Activated T-helper 1 cell treated with anti-CD3 and anti-CD28 coated beads, Interleukin-12 subunit alpha, Interleukin-12 subunit beta, Interleukin-2, Interleukin-4 antibody, amounts not matched to agents 30 ng/mL and 10 ng/mL and 1 ng/mL, durations not matched to agents 14 hours and 24 hours and 36 hours (primary cell): Measurements from ENCODE around the gene BRMS1. TPM values are rescaled to one million over a fixed set of nuclear protein-coding genes. Genes with fewer than 3 reads are reported as not detected.
"Not testable (repeated sequence)": the region's sequence is repeated elsewhere in the genome, so short reads cannot be mapped to it uniquely, and the experiment has no call there.

ENCODE experiments used
- DNase-seq: peaks from one replicate; pipeline ENCODE4 v3.0.0; 2021; ENCODE audit warnings: low spot score
- H3K27ac Mint-ChIP-seq: one replicate; pipeline ENCODE4 v1.8.0; 2021; ENCODE audit warnings: mild to moderate bottlenecking, mixed read lengths
- H3K27me3 Mint-ChIP-seq: one replicate; pipeline ENCODE4 v1.8.0; 2022; ENCODE audit warnings: mild to moderate bottlenecking, moderate library complexity, mixed read lengths; ENCODE audit not compliant: insufficient read depth
- H3K36me3 Mint-ChIP-seq: one replicate; pipeline ENCODE4 v1.8.0; 2021; ENCODE audit warnings: low read depth, mixed read lengths
- H3K4me1 Mint-ChIP-seq: one replicate; pipeline ENCODE4 v1.8.0; 2021; ENCODE audit warnings: low read depth, mixed read lengths
- H3K4me3 Mint-ChIP-seq: one replicate; pipeline ENCODE4 v1.8.0; 2021; ENCODE audit warnings: mild to moderate bottlenecking, moderate library complexity, mixed read lengths
- H3K9me3 Mint-ChIP-seq: one replicate; pipeline ENCODE4 v1.8.0; 2021; ENCODE audit warnings: mixed read lengths
- intact Hi-C: fragments of 100-400 bp; cut with micrococcal nuclease; formaldehyde crosslinking; loops from one replicate; pipeline ENCODE4 v1.15.1; 2024
- total RNA-seq: library from RNA; stranded (reverse); gene quantifications from 2 replicates; pipeline ENCODE4 v1.2.3, GENCODE V29; 2022

BRMS1 gene
- total RNA-seq = 63.1 and 67.1 TPM in 2 replicates

DNA sequence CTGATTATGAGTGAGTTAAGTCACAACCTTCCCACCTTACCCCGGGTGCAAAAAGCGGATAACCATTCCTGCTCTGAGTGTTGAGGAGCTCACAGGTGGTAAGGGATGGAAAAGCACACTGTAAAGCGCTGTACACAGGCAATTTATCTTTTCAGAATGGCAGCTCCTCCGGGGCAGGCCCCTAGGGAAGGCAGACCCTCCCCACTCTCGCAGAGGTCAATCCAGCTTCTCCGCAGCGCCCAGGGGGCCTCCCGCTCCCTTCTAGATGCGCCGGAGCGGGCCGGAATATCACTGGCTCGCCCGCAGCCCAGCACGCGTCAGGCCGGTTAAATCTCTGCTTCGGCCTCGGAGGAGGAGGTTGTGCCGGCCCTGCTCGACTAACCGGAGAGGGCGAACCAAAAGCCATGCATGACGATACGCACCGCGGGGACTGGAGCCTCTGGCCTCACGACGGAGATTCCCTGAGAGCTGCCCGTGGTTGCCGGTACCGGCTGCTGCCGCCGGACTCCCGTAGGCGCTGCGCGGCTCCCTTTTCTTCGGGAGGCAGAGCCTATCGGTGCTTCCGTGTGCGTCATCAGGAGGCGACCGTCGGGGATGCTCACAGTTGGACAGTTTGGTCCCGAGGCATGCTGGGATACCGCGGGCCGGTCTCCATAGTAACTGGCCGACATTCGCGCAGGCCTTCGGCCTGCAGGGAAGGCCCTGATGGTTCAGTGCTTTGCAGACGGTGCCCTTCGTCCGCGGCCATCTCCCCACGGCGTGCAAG, at the start of gene BRMS1:
TSS of gene BRMS1 (minus strand) at position 555 of the 766 bp plus-strand sequence. CDS start 2,870 bp downstream, outside the sequence.
- H3K4me3 Mint-ChIP-seq = peak within 1 kb of the TSS; percentile 97
- H3K36me3 Mint-ChIP-seq = peaks cover 14% of the 10 kb centered on the region
- H3K9me3 Mint-ChIP-seq = no peaks in the 10 kb centered on the region
- peak; percentile 94 for DNase-seq
- peaks cover 2% of the 10 kb centered on the region for H3K27me3 Mint-ChIP-seq
- intact Hi-C loops = loop anchor here (1.0 to 10.0 kb wide), 8 partner anchors 8 to 490 kb away; partner anchors contain the start of genes CFL1, RAB1B, RIN1 and SF3B2
- H3K4me1 Mint-ChIP-seq = peaks cover 46% of the 10 kb centered on the region
- H3K27ac Mint-ChIP-seq = peak within 1 kb of the TSS; percentile 95

- no peak for DNase-seq
- peaks cover 5% of the 10 kb centered on the region for H3K27me3 Mint-ChIP-seq
- H3K27ac Mint-ChIP-seq = no peak overlapping the region
- H3K9me3 Mint-ChIP-seq = no peaks in the 10 kb centered on the region
- H3K4me1 Mint-ChIP-seq = no peaks in the 10 kb centered on the region
- intact Hi-C loops = no loop called here
- no peaks in the 10 kb centered on the region for H3K36me3 Mint-ChIP-seq
- H3K4me3 Mint-ChIP-seq = no peak overlapping the region
Measured at GRCh38 chr11:66393954-66394353, 49.0 kb upstream of the BRMS1 start.

- intact Hi-C loops = no loop called here
- H3K4me3 Mint-ChIP-seq = no peak overlapping the region
- H3K27ac Mint-ChIP-seq = no peak overlapping the region
- no peaks in the 10 kb centered on the region for H3K36me3 Mint-ChIP-seq
- no peaks in the 10 kb centered on the region for H3K9me3 Mint-ChIP-seq
- DNase-seq = no peak
- peaks cover 4% of the 10 kb centered on the region for H3K4me1 Mint-ChIP-seq
- H3K27me3 Mint-ChIP-seq = peaks cover 5% of the 10 kb centered on the region
Measured at GRCh38 chr11:66391322-66391721, 46.4 kb upstream of the BRMS1 start.

DNA sequence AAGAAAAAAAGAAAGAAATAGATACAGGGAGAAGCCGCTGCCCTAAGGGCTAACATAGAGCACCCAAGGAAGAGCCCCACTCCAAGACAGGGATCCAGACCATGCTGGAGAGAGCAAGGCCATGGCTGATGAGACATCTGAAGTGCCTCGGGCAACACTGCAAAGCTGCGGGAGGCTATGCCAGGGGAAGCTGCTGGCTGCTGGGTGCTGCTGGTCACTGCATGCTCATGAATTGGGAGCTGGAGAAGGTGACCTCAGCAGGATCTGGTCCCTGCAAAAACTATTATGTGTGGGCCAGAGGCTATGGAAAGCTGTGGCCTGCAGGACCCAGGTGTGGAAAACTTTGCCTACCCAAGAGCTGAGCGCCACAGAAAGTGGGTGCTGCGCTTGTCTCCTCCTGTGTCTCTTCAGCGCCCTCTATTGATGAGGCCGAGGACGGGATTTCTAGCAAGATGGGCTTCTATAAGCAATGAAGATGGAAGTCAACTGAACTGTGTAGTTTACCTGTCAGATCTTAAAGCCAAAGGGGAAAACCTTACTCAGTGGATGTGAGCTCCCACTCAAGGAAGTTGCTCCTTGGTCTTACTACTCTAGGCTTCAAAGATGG, 44.0 kb upstream of the BRMS1 start:
- Mint-ChIP-seq H3K4me3 (no peak overlapping the region), H3K27me3 (peaks cover 4% of the 10 kb centered on the region), H3K4me1 (peaks cover 10% of the 10 kb centered on the region), H3K9me3 (no peaks in the 10 kb centered on the region), H3K36me3 (no peaks in the 10 kb centered on the region), H3K27ac (no peak overlapping the region)
- peak; percentile 65 for DNase-seq
- intact Hi-C loops = loop anchor here (1.0 to 5.0 kb wide), 3 partner anchors 42 to 288 kb away; partner anchors contain the start of genes B4GAT1, BRMS1 and RBM4B

DNA sequence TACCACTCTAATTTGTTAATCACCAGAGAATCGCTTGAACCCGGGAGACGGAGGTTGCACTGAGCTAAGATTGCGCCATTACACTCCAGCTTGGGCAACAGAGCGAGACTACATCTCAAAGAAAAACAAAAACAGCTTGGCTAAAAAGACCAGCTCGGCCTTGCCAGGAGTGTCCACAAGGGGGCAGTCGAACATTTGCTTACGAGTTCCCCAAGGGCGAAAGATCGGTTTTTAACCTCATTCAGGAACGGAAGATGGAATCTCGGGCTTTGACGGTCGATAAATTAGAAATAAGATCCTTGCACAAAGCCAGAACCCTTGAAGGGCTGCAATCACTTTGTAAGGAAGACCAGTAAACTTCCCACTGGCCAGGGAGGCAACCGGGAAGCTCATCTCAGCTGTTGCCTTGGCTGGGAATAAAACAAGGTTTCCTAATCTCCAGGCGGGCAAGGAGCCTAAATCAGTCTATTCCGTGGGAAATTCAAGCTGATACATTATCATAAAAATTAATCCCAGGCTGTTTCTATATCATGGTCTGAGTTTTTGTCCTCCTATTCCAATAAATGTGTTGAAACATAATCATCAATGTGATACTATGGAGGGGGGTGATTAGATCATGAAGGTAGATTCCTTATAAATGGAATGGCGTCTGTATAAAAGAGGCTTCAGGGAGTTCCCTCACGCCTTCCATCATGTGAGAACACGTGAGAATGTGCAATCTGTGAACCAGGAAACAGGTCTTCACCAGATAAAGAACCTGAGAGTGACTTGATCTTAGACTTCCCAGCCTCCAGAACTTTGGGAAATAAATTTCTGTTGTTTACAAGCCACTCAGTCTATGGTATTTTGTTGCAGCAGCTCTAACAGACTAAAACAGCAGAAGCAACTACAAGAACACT, 41.5 kb upstream of the BRMS1 start:
- intact Hi-C loops = loop anchor here (1.0 to 5.0 kb wide), 4 partner anchors 14 to 291 kb away; partner anchors contain the start of genes B4GAT1, BRMS1 and RBM4B

GRCh38 chr11:66384316-66384715, 39.4 kb upstream of the BRMS1 start:
- H3K27me3 Mint-ChIP-seq, intact Hi-C loops, H3K4me3 Mint-ChIP-seq, DNase-seq, H3K9me3 Mint-ChIP-seq, H3K36me3 Mint-ChIP-seq, H3K27ac Mint-ChIP-seq: not testable (repeated sequence)
- peaks cover 13% of the 10 kb centered on the region for H3K4me1 Mint-ChIP-seq

More for the DNA sequence above, 41.5 kb upstream of the BRMS1 start:
- H3K4me3 Mint-ChIP-seq = no peak overlapping the region
- peak overlapping the region; percentile 2 for H3K27ac Mint-ChIP-seq
- H3K9me3 Mint-ChIP-seq = no peaks in the 10 kb centered on the region
- H3K27me3 Mint-ChIP-seq = peaks cover 2% of the 10 kb centered on the region
- peaks cover 10% of the 10 kb centered on the region for H3K4me1 Mint-ChIP-seq
- H3K36me3 Mint-ChIP-seq = no peaks in the 10 kb centered on the region
- DNase-seq = peak; percentile 71

DNA sequence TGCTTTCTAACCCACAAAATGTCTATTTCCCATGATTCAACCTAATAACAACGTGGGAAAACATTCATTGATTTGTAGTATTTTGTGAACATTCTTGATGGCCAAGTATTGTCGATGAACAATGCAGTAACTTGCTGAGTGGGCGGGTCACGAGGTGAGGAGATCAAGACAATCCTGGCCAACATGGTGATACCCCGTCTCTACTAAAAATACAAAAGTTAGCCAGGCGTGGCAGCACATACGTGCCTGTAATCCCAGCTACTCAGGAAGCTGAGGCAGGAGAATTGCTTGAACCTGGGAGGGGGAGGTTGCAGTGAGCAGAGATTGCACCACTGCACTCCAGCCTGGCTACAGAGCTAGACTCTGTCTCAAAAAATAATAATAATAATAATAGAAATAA, 35.4 kb upstream of the BRMS1 start:
- H3K27me3 Mint-ChIP-seq, H3K27ac Mint-ChIP-seq, H3K9me3 Mint-ChIP-seq, H3K36me3 Mint-ChIP-seq, H3K4me1 Mint-ChIP-seq, intact Hi-C loops, DNase-seq, H3K4me3 Mint-ChIP-seq: not testable (repeated sequence)

DNA sequence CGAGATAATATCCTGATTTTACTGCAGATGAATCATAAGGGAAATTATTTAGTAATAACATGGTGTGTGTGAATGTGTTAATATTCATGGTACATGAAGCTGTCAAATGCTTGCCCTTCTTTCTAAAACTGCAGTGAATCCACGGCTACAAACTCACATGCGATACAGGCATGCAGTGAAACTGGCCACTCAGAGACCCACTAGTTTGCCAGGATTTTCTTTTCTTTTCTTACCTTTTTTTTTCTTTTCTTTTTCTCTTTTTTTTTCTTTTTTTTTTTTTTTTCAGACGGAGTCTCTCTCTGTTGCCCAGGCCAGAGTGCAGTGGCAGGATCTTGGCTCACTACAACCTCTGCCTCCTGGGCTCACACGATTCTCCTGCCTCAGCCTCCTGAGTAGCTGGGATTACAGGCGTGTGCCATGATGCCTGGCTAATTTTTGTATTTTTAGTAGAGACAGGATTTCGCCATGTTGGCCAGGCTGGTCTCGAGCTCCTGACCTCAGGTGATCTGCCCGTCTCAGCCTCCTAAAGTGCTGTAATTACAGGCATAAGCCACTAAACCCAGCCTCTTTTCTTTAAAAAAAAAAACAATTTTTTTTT, 28.9 kb upstream of the BRMS1 start:
- H3K4me3 Mint-ChIP-seq, DNase-seq, intact Hi-C loops, H3K4me1 Mint-ChIP-seq, H3K9me3 Mint-ChIP-seq, H3K27ac Mint-ChIP-seq, H3K36me3 Mint-ChIP-seq, H3K27me3 Mint-ChIP-seq: not testable (repeated sequence)

DNA sequence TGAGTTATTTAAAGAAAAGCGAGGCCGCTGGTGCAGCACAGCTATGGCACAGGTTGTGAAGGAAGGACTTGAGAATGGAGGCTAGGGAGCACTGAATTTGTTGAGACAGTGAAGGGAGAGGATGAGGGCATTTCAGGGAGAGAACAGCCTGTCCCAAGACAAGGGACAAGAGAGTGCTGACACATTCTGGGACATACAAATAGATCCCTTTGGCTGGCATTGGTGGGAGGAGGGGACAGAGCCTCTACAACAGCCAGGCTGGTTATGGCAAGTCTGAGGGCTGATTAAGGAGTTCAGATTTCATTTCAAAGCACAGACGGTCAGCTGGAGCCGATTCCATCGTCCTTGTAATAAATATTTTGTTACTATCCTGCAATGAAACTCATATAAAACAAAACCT, 28.4 kb upstream of the BRMS1 start:
- Mint-ChIP-seq H3K9me3 (no peaks in the 10 kb centered on the region), H3K4me3 (no peak overlapping the region), H3K36me3 (peaks cover 4% of the 10 kb centered on the region), H3K27me3 (peaks cover 5% of the 10 kb centered on the region), H3K4me1 (peaks cover 9% of the 10 kb centered on the region), H3K27ac (no peak overlapping the region)
- intact Hi-C loops = no loop called here
- DNase-seq = no peak

- intact Hi-C loops = loop anchor here (1.0 kb wide), 3 partner anchors 14 to 60 kb away; partner anchors contain the start of gene BRMS1
- peak within 1 kb of the TSS; percentile 86 for H3K27ac Mint-ChIP-seq
- H3K4me3 Mint-ChIP-seq = peak within 1 kb of the TSS; percentile 89
- H3K4me1 Mint-ChIP-seq = peaks cover 9% of the 10 kb centered on the region
- H3K36me3 Mint-ChIP-seq = peaks cover 6% of the 10 kb centered on the region
- H3K9me3 Mint-ChIP-seq = no peaks in the 10 kb centered on the region
- DNase-seq = peak; percentile 71
- peaks cover 3% of the 10 kb centered on the region for H3K27me3 Mint-ChIP-seq
Measured at GRCh38 chr11:66371627-66372415, 26.9 kb upstream of the BRMS1 start, which contains the start of gene SLC29A2. Gene SLC29A2 (minus strand): TSS chr11:66371760. CDS start chr11:66371591, 169 bp downstream.

GRCh38 chr11:66369073-66369894, 24.4 kb upstream of the BRMS1 start:
- peak overlapping the region; percentile 88 for H3K4me3 Mint-ChIP-seq
- H3K4me1 Mint-ChIP-seq = peaks cover 9% of the 10 kb centered on the region
- no peak for DNase-seq
- intact Hi-C loops = no loop called here
- no peaks in the 10 kb centered on the region for H3K9me3 Mint-ChIP-seq
- peaks cover 6% of the 10 kb centered on the region for H3K36me3 Mint-ChIP-seq
- no peak overlapping the region for H3K27ac Mint-ChIP-seq
- peaks cover 3% of the 10 kb centered on the region for H3K27me3 Mint-ChIP-seq
